ENCODE data around the gene VAV1. TPM values are rescaled to one million over a fixed set of nuclear protein-coding genes. Genes with fewer than 3 reads are reported as not detected.

Gene VAV1
- total and polyA plus RNA-seq, 4 experiments from 2014 or later = 16.0 to 87.6 (median 53.2) TPM

GRCh38 chr19:6820237-6820636 lies 47.7 kb downstream of the VAV1 start:
- peaks cover 0 to 5% (median 3%) of the 10 kb centered on the region in 8 donors for H3K9me3 Mint-ChIP-seq
- CTCF ChIA-PET (ENCODE audit: partially characterized antibody) = interaction anchor here (0.8 to 2.1 kb wide), 4 partner anchors 13 to 143 kb away, joined by 3 to 6 read pairs (median 3); no protein-coding TSS in a partner anchor
- no peak overlapping the region for H3K27ac ChIP-seq (ENCODE audit: low read depth, low read length)
- H3K36me3 Mint-ChIP-seq = peaks cover 55 to 67% of the 10 kb centered on the region in 2 donors
- POLR2A ChIA-PET (ENCODE audit: partially characterized antibody) = interaction anchor here (1.0 kb wide), 1 partner anchor 19 kb away, joined by 4 read pairs; no protein-coding TSS in a partner anchor
- H3K4me1 Mint-ChIP-seq = peaks cover 18 to 35% (median 21%) of the 10 kb centered on the region in 4 donors
- H3K27ac Mint-ChIP-seq = peak overlapping the region in 1 of 7 donors; percentile 29
- H3K4me1 ChIP-seq (ENCODE audit: insufficient read depth, low read length) = no peaks in the 10 kb centered on the region
- H3K27me3 Mint-ChIP-seq = no peaks in the 10 kb centered on the region
- peaks cover 37% of the 10 kb centered on the region for H3K36me3 ChIP-seq (ENCODE audit: insufficient read depth, low read length)
- no peak overlapping the region for H3K4me3 ChIP-seq (ENCODE audit: low read length in 2 of 2)
- intact Hi-C loops (cut with micrococcal nuclease) = no loop called here
- no peaks in the 10 kb centered on the region for H3K27me3 ChIP-seq (ENCODE audit: insufficient read depth, low read length)
- no peaks in the 10 kb centered on the region for H3K9me3 ChIP-seq (ENCODE audit: control insufficient read depth in 1 of 2, low read length in 2 of 2)
- H3K4me3 Mint-ChIP-seq = no peak overlapping the region
- DNase-seq = no peak

DNA sequence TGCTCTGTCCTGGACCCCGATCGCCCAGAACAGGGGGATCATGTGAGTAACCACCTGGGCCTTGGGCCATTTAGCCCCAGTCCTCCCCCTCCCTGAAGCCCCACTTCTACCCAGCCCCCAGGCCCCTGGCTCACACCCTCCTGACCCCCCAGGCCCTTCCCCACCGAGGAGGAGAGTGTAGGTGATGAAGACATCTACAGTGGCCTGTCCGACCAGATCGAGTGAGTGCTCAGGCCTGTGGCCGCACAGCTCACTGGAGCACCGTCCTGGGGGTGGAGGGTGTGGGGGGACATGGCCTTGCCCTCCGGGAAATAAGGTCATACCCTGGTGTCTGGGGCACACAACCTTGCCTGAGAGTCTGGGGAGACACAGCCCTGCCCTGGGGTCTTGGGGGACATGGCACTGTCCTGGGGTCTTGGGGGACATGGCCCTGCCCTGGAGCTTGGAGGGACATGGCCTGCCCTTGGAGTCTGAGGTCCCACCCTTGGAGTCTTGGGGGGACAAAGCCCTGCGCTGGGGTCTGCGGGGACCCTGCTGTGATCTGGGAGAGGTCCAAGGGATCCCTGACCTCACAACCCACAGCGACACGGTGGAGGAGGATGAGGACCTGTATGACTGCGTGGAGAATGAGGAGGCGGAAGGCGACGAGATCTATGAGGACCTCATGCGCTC lies 49.3 kb downstream of the VAV1 start:
- peaks cover 60 to 63% of the 10 kb centered on the region in 2 donors for H3K36me3 Mint-ChIP-seq
- no peaks in the 10 kb centered on the region for H3K27me3 Mint-ChIP-seq
- ChIA-PET CTCF (ENCODE audit: partially characterized antibody) (no interaction called here), POLR2A (ENCODE audit: partially characterized antibody) (interaction anchor here (1.8 kb wide), 2 partner anchors 21 to 50 kb away, joined by 4 to 7 read pairs; partner anchors contain the start of gene VAV1)
- H3K27ac Mint-ChIP-seq = peak overlapping the region in 1 of 7 donors; percentile 64
- intact Hi-C loops (cut with micrococcal nuclease) = no loop called here
- H3K4me3 Mint-ChIP-seq = no peak overlapping the region
- H3K9me3 ChIP-seq (ENCODE audit: control insufficient read depth in 1 of 2, low read length in 2 of 2) = no peaks in the 10 kb centered on the region
- no peaks in the 10 kb centered on the region for H3K4me1 ChIP-seq (ENCODE audit: insufficient read depth, low read length)
- peaks cover 10 to 24% (median 13%) of the 10 kb centered on the region in 4 donors for H3K4me1 Mint-ChIP-seq
- no peak for DNase-seq
- H3K27me3 ChIP-seq (ENCODE audit: insufficient read depth, low read length) = no peaks in the 10 kb centered on the region
- no peak overlapping the region for H3K4me3 ChIP-seq (ENCODE audit: low read length in 2 of 2)
- H3K27ac ChIP-seq (ENCODE audit: low read depth, low read length) = no peak overlapping the region
- peaks cover 46% of the 10 kb centered on the region for H3K36me3 ChIP-seq (ENCODE audit: insufficient read depth, low read length)
- peaks cover 0 to 5% (median 3%) of the 10 kb centered on the region in 8 donors for H3K9me3 Mint-ChIP-seq

GRCh38 chr19:6822311-6822670 lies 49.8 kb downstream of the VAV1 start:
- intact Hi-C loops (cut with micrococcal nuclease) = no loop called here
- no peak overlapping the region for H3K4me3 Mint-ChIP-seq
- H3K27me3 Mint-ChIP-seq = no peaks in the 10 kb centered on the region
- POLR2A ChIA-PET (ENCODE audit: partially characterized antibody) = interaction anchor here (1.8 kb wide), 2 partner anchors 21 to 50 kb away, joined by 4 to 7 read pairs; partner anchors contain the start of gene VAV1
- H3K27me3 ChIP-seq (ENCODE audit: insufficient read depth, low read length) = no peaks in the 10 kb centered on the region
- peaks cover 52% of the 10 kb centered on the region for H3K36me3 ChIP-seq (ENCODE audit: insufficient read depth, low read length)
- H3K4me3 ChIP-seq (ENCODE audit: low read length in 2 of 2) = no peak overlapping the region
- DNase-seq = no peak
- peaks cover 8 to 21% (median 12%) of the 10 kb centered on the region in 4 donors for H3K4me1 Mint-ChIP-seq
- H3K27ac Mint-ChIP-seq = no peak overlapping the region
- no peaks in the 10 kb centered on the region for H3K4me1 ChIP-seq (ENCODE audit: insufficient read depth, low read length)
- H3K36me3 Mint-ChIP-seq = peaks cover 64 to 67% of the 10 kb centered on the region in 2 donors
- CTCF ChIA-PET (ENCODE audit: partially characterized antibody) = interaction anchor here (1.2 kb wide), 1 partner anchor 9 kb away, joined by 4 read pairs; no protein-coding TSS in a partner anchor
- no peak overlapping the region for H3K27ac ChIP-seq (ENCODE audit: low read depth, low read length)
- H3K9me3 ChIP-seq (ENCODE audit: control insufficient read depth in 1 of 2, low read length in 2 of 2) = no peaks in the 10 kb centered on the region
- peaks cover 0 to 5% (median 3%) of the 10 kb centered on the region in 8 donors for H3K9me3 Mint-ChIP-seq

DNA sequence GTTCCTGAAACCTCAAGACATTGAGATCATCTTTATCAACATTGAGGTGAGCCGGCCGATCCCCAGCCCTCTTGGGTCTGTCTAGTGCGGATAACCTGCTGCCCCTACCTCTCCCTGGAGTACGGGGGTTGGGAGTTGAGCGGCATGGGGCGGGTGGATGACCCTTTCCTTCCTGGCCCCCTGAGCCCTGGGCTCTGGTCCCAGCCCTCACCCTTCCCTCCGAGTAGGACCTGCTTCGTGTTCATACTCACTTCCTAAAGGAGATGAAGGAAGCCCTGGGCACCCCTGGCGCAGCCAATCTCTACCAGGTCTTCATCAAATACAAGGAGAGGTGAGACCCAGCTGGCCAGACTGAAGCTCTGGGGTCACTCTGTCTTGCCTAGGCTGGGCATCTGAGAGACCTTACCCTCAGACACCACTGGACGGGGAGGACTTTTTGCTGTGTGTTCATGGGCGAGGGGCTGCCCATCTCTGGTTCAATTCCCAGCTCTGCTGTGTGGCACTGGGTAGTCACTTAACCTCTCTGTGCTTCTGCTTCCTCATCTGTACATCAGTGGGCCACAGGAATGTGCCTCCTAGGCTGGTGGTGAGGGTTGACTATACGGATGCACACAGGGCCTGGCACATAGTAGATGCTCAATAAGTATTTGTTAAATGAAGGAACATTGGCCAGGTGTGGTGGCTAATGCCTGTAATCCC lies 52.7 kb downstream of the VAV1 start:
- DNase-seq = no peak
- no peaks in the 10 kb centered on the region for H3K4me1 ChIP-seq (ENCODE audit: insufficient read depth, low read length)
- H3K4me1 Mint-ChIP-seq = peaks cover 2 to 10% (median 6%) of the 10 kb centered on the region in 4 donors
- no peak overlapping the region for H3K4me3 Mint-ChIP-seq
- no peaks in the 10 kb centered on the region for H3K27me3 ChIP-seq (ENCODE audit: insufficient read depth, low read length)
- H3K9me3 Mint-ChIP-seq = no peaks in the 10 kb centered on the region
- CTCF ChIA-PET (ENCODE audit: partially characterized antibody) = interaction anchor here (0.9 kb wide), 1 partner anchor 22 kb away, joined by 3 read pairs; no protein-coding TSS in a partner anchor
- intact Hi-C loops (cut with micrococcal nuclease) = no loop called here
- no peaks in the 10 kb centered on the region for H3K9me3 ChIP-seq (ENCODE audit: control insufficient read depth in 1 of 2, low read length in 2 of 2)
- H3K36me3 ChIP-seq (ENCODE audit: insufficient read depth, low read length) = peaks cover 78% of the 10 kb centered on the region
- POLR2A ChIA-PET (ENCODE audit: partially characterized antibody) = no interaction called here
- peaks cover 63 to 70% of the 10 kb centered on the region in 2 donors for H3K36me3 Mint-ChIP-seq
- H3K27ac ChIP-seq (ENCODE audit: low read depth, low read length) = no peak overlapping the region
- H3K27ac Mint-ChIP-seq = peak overlapping the region in 4 of 7 donors; percentile 36 to 64 (median 48)
- H3K27me3 Mint-ChIP-seq = no peaks in the 10 kb centered on the region
- no peak overlapping the region for H3K4me3 ChIP-seq (ENCODE audit: low read length in 2 of 2)

DNA sequence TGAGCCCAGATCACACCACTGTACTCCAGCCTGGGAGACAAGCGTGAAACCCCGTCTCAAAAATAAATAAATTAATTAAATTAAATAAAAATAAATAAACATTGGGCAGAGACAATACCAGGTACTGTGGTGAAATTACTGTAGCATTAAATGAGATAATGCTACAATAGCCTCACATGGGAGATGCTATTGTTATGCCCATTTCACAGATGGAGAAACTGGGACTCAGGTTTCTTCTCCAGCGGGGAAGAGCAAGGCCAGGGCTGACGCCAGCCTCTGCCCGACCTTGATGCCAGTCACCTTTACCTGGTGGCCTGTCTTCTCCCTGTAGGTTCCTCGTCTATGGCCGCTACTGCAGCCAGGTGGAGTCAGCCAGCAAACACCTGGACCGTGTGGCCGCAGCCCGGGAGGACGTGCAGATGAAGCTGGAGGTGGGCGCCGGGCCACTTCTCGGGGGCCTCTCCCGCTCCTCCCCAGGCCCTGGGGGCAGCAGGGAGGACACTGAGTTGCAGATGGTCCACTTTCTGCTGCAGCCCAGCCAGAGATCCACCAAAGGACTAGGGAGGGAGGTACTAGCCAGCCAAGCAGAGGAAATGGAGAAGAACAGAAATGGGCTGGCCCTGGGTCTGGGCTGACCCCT lies 53.9 kb downstream of the VAV1 start:
- H3K27ac Mint-ChIP-seq = peak overlapping the region in 1 of 7 donors; percentile 8
- H3K27ac ChIP-seq (ENCODE audit: low read depth, low read length) = no peak overlapping the region
- H3K36me3 ChIP-seq (ENCODE audit: insufficient read depth, low read length) = peaks cover 78% of the 10 kb centered on the region
- CTCF ChIA-PET (ENCODE audit: partially characterized antibody) = interaction anchor here (1.2 kb wide), 1 partner anchor 17 kb away, joined by 3 read pairs; no protein-coding TSS in a partner anchor
- POLR2A ChIA-PET (ENCODE audit: partially characterized antibody) = interaction anchor here (0.8 to 1.3 kb wide), 2 partner anchors 12 to 54 kb away, joined by 3 read pairs; partner anchors contain the start of gene VAV1
- no peak for DNase-seq
- no peaks in the 10 kb centered on the region for H3K27me3 ChIP-seq (ENCODE audit: insufficient read depth, low read length)
- H3K4me3 Mint-ChIP-seq = no peak overlapping the region
- intact Hi-C loops (cut with micrococcal nuclease) = no loop called here
- H3K4me3 ChIP-seq (ENCODE audit: low read length in 2 of 2) = no peak overlapping the region
- H3K4me1 ChIP-seq (ENCODE audit: insufficient read depth, low read length) = no peaks in the 10 kb centered on the region
- no peaks in the 10 kb centered on the region for H3K27me3 Mint-ChIP-seq
- H3K9me3 ChIP-seq (ENCODE audit: control insufficient read depth in 1 of 2, low read length in 2 of 2) = no peaks in the 10 kb centered on the region
- peaks cover 54 to 68% of the 10 kb centered on the region in 2 donors for H3K36me3 Mint-ChIP-seq
- H3K4me1 Mint-ChIP-seq = peaks cover 2 to 7% (median 5%) of the 10 kb centered on the region in 4 donors
- H3K9me3 Mint-ChIP-seq = no peaks in the 10 kb centered on the region

DNA sequence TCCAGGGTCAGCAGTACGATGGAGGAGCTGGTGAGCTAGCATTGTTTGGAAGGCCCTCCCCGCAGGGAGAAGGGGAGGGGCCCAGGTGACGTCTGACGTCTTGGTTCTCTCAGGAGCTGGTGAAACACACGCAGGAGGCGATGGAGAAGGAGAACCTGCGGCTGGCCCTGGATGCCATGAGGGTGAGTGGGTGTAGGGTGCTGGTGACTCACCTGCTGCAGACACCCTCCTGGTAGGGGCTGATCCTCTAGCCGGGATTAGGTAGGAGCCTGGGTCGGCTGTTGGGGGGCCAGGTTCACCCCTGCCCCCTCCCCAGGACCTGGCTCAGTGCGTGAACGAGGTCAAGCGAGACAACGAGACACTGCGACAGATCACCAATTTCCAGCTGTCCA lies 55.8 kb downstream of the VAV1 start:
- ChIA-PET CTCF (ENCODE audit: partially characterized antibody) (no interaction called here), POLR2A (ENCODE audit: partially characterized antibody) (no interaction called here)
- H3K36me3 ChIP-seq (ENCODE audit: insufficient read depth, low read length) = peaks cover 87% of the 10 kb centered on the region
- no peak for DNase-seq
- Mint-ChIP-seq H3K4me1 (peaks cover 2 to 10% (median 7%) of the 10 kb centered on the region in 4 donors), H3K36me3 (peaks cover 60 to 76% of the 10 kb centered on the region in 2 donors), H3K27ac (peak overlapping the region in 2 of 7 donors; percentile 59 to 60), H3K9me3 (no peaks in the 10 kb centered on the region), H3K27me3 (no peaks in the 10 kb centered on the region), H3K4me3 (no peak overlapping the region)
- no peak overlapping the region for H3K4me3 ChIP-seq (ENCODE audit: low read length in 2 of 2)
- H3K27me3 ChIP-seq (ENCODE audit: insufficient read depth, low read length) = no peaks in the 10 kb centered on the region
- intact Hi-C loops (cut with micrococcal nuclease) = no loop called here
- no peaks in the 10 kb centered on the region for H3K9me3 ChIP-seq (ENCODE audit: control insufficient read depth in 1 of 2, low read length in 2 of 2)
- no peak overlapping the region for H3K27ac ChIP-seq (ENCODE audit: low read depth, low read length)
- H3K4me1 ChIP-seq (ENCODE audit: insufficient read depth, low read length) = no peaks in the 10 kb centered on the region
